Umbilical cord (tissue), 2 donors: ENCODE data around the gene UBR1. TPM values are rescaled to one million over a fixed set of nuclear protein-coding genes. Genes with fewer than 3 reads are reported as not detected.
A peak's percentile ranks its signal among the peaks of the same experiment; 100 is the strongest.
"Not testable (repeated sequence)": the region's sequence is repeated elsewhere in the genome, so short reads cannot be mapped to it uniquely, and the experiment has no call there.

ENCODE experiments used
- DNase-seq: peaks from one replicate; pipeline ENCODE4 v3.0.0-alpha.2; 2015; ENCODE audit warnings: low spot score
- total RNA-seq: library from RNA; depleted of rRNA; stranded (reverse); fragments of >200 nt; gene quantifications from one replicate; pipeline ENCODE4 v1.2.3, GENCODE V29; 2014; ENCODE audit warnings: low replicate concordance; ENCODE audit not compliant: insufficient read depth

UBR1 gene
- total RNA-seq, 1 donor from 2014 or later, result 56.3 TPM

GRCh38 chr15:42974202-42974862 lies 131.5 kb downstream of the UBR1 start:
- no peak for DNase-seq

GRCh38 chr15:42973114-42973513 lies 132.7 kb downstream of the UBR1 start:
- DNase-seq, result no peak

DNA sequence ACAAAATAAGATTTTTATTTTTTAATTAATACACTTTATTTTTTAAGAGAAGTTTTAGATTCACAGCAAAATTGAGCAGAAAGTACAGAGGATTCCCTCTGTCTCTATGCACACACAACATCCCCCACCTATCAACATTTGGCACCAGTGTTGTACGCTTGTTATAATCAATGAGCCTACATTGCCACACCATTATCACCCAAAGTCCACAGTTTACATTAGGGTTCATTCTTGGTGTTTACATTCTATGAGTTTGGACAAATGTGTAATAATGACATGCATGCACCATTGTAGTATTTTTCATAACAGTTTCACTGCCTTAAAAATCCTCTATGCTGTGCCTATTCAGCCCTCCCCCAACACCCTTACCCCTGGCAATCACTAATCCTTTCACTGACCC lies 134.0 kb downstream of the UBR1 start:
- DNase-seq, result no peak

GRCh38 chr15:42964476-42964875 lies 141.4 kb downstream of the UBR1 start:
- DNase-seq, result no peak

- DNase-seq, result no peak
Observed at GRCh38 chr15:42955518-42955917, 150.3 kb downstream of the UBR1 start.

GRCh38 chr15:42954291-42954690 lies 151.5 kb downstream of the UBR1 start:
- DNase-seq, result no peak

- DNase-seq, result not testable (repeated sequence)
Observed at GRCh38 chr15:42948898-42949297, 156.9 kb downstream of the UBR1 start.

DNA sequence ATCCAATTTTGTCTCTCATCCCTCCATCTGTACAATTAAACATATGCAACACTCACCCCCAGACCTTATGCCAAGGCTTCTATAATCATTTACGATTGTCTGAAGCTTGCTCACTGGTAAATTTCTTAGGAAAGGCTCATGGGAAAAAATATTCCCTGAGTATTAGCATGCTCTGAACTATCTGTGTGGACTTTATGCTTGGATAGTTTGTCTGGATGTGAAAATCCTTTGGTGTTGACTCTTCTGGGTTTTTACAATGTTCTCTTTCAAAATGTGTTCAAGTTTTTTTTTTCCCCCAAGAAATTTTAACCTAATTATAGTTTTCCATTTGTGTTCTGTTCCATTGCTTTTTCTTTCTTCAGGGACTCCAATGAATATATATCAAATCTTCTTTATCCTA lies 165.3 kb downstream of the UBR1 start:
- DNase-seq, result no peak

DNA sequence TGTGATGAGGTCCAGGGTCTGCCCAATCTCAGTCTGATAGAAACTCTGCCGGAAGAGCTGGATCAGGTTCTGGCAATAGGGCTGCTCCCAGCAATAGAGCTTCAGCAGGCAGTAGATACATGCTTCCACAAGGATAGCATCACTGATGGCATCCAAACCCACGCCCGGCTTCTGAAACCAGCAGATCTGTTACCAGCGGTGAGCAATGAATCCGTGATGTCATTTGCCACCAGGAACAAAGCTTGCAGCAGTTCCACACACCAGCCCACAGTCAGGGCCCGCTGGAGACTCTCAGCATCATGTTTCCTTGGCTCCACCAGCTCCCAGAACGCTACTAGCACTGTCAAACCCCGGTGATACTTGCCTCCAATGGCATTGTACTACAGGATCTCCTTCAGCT lies 166.0 kb downstream of the UBR1 start:
- DNase-seq, result no peak

DNA sequence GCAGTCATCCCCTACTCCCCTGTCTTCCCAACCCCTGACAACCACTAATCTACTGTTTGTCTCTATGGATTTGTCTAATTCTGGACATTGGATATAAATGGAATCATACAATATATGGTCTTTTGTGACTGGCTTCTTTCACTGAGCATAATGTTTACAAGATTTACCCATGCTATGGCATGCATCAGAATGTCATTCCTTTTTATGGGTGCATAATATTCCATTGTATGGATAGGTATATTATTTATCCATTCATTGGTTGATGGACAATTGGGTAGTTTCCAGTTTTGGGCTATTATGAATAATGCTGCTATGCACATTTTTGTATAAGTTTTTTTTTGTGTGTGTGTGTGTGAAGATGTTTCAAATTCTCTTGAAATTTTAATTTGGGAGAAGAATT lies 168.7 kb downstream of the UBR1 start:
- no peak for DNase-seq

GRCh38 chr15:42933886-42934667 lies 171.8 kb downstream of the UBR1 start:
- no peak for DNase-seq

DNA sequence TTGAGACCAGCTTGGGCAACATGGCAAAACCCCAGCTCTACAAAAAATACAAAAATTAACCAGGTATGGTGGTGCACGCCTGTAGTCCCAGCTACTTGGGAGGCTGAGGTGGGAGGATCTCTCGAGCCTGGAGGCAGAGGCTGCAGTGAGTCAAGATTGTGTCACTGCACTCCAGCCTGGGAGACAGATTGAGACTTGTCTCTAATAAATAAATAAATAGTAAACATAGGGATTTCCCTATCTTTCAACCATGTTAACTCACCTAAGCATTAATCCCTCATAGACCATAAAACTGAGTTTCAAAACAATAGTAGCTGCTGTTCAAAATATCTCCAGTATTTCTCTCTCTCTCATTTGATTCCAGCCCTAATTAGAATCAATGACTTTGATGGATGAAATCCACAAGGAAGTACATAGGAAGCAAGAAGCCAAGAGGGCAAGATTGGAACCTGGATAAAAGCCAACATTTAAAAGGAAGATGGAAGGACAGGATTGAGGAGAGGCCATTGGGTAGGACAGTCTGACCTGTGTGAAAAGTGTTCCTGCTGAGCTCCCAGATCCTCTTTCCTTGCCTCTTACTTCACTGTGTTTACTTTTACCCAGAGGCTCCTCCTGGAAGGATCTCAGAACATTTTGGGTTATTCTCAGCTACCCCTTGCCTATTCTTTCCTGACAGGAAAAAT lies 172.9 kb downstream of the UBR1 start:
- DNase-seq, result no peak

GRCh38 chr15:42931702-42932486 lies 173.9 kb downstream of the UBR1 start:
- DNase-seq, result no peak

GRCh38 chr15:42929306-42929848 lies 176.5 kb downstream of the UBR1 start:
- no peak for DNase-seq

DNA sequence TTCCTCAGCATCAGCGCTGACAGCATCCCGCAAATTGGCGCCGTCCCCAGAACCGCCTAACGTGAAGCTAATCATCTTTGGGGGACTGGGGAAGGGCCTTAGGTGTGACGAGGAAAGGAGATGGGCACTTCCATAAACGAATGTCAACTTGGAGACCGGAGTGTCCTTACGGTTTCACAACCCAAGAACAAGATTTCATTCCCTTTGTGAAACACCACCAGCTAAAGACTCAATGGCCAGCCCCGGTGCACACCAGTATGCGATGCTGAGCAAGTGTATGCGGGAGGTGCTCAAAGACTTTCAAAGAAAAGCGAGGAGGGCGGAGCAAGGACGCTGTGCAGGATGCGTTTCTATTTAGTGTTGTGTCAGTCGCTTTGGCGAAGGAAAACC lies 184.5 kb downstream of the UBR1 start:
- peak; percentile 46 for DNase-seq

DNA sequence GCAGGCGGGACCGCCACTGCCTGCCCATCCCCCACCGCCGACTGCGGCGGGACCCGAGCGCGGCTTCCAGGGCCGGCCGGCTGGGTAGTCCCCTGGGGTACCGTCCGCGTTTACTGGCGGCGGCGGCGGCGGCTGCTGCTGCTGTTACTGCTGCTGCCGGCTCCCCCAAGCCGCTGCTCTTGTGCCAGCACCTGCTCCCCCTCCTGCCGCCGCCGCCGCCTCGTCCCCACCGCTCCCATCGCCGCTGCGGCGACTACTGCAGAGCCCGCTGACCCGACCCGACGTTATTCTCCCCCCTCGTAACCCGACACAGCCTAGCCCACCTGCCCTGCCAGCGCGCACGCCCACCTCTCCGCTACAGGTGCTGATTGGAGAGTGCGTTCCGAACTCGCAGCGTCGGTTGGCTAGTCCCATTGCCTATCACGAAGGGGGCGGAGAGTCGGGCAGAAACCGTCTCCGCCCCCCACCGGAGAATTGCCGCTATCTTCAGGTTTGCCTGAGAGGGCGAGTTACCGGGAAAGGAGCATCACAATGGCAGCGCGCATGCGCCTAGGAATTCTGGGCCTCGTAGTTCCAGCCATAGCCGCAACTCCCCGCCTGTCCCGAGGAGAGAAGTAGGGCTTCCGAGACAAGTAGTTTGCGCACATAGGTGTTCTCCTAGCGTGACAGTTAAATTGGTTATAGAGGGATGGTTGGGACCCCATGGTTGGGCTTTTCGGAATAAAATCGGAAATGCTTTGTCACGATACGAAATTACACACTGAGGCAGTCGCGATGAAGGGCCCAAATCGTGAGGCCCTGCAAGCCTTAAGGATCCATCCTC lies 185.1 kb downstream of the UBR1 start, which contains the start of gene TTBK2:
TTBK2 (minus strand) TSS at position 260 of the 823 bp plus-strand sequence. CDS start 42,161 bp downstream, outside the sequence.
- peak; percentile 99 for DNase-seq

GRCh38 chr15:42919799-42920518 lies 185.9 kb downstream of the UBR1 start:
- peak; percentile 52 for DNase-seq

GRCh38 chr15:42919308-42919707 lies 186.5 kb downstream of the UBR1 start:
- DNase-seq, result no peak

GRCh38 chr15:42918047-42918446 lies 187.8 kb downstream of the UBR1 start:
- DNase-seq, result no peak
